Stomach (tissue), 9 donors: ENCODE results near the gene C1orf232. TPM values are rescaled to one million over a fixed set of nuclear protein-coding genes. Genes with fewer than 3 reads are reported as not detected.

Source experiments
- DNase-seq, 2 donors: peaks; one replicate each; pipeline versions ENCODE4 v3.0.0 to v3.0.0-alpha.2; 2013 to 2019
- H3K27ac ChIP-seq, 5 donors: fragments of 200-600 bp in 4 of 5; sonication (generic) in 4 of 5; one replicate each; pipeline ENCODE4 v1.5.1; 2013 to 2019; ENCODE audit warnings: mild to moderate bottlenecking in 1 of 5, moderate library complexity in 1 of 5
- H3K27me3 ChIP-seq, 3 donors: fragments of 200-600 bp; sonication (generic); one replicate each; pipeline ENCODE4 v1.5.1; 2017 to 2019; ENCODE audit warnings: mixed run types in 1 of 3
- H3K36me3 ChIP-seq, 4 donors: fragments of 200-600 bp; sonication (generic); 1 replicate in 3 of 4; 2 replicates in 1 of 4; pipeline ENCODE4 v1.5.1; 2016 to 2019
- H3K4me1 ChIP-seq, 4 donors: fragments of 200-600 bp; sonication (generic); one replicate each; pipeline ENCODE4 v1.5.1; 2016 to 2019
- H3K4me3 ChIP-seq, 4 donors: fragments of 200-600 bp; sonication (generic) in 3 of 4; one replicate each; pipeline ENCODE4 v1.5.1; 2016 to 2019; ENCODE audit warnings: mild to moderate bottlenecking in 1 of 4
- H3K9me3 ChIP-seq, 4 donors: fragments of 200-600 bp; sonication (generic); one replicate each; pipeline ENCODE4 v1.5.1; 2016 to 2019
- CTCF ChIP-seq, 7 experiments: fragments of 450-650 bp in 4 of 7; fragments of 200-600 bp in 3 of 7; sonication (generic) in 3 of 7; IDR thresholded peaks; one replicate each; pipeline ENCODE4 v1.5.1; 2016 to 2019; ENCODE audit warnings: antibody characterized with exemption in 7 of 7, control low read depth in 2 of 7, mild to moderate bottlenecking in 1 of 7
- EP300 ChIP-seq: sonication (generic); formaldehyde crosslinking; IDR thresholded peaks from one replicate; pipeline ENCODE4 v1.6.1; 2017; ENCODE audit warnings: antibody characterized with exemption
- POLR2A ChIP-seq, 4 donors: fragments of 450-650 bp; IDR thresholded peaks; one replicate each; pipeline ENCODE4 v1.6.1; 2016; ENCODE audit warnings: antibody characterized with exemption in 4 of 4, control low read depth in 2 of 4, mild to moderate bottlenecking in 1 of 4, moderate library complexity in 1 of 4
- POLR2AphosphoS5 ChIP-seq, 3 donors: sonication (generic); formaldehyde crosslinking; IDR thresholded peaks; one replicate each; pipeline ENCODE4 v1.6.1; 2016; ENCODE audit warnings: antibody characterized with exemption in 3 of 3
- WGBS, 5 donors: extraction: QIAGEN DNeasy Blood & Tissue Kit in 3 of 5; methylation state at CpG; one replicate each; pipeline versions ENCODE4 v1.1.5 to v1.1.7; 2013 to 2018; 5-methylcytosine and 5-hydroxymethylcytosine counted together
- intact Hi-C: fragments of 100-400 bp; cut with DNase I; formaldehyde crosslinking; loops from one replicate; pipeline ENCODE4 v1.15.1; 2023; ENCODE audit warnings: low total_unique reads
- polyA plus RNA-seq, 3 donors: library from polyadenylated mRNA; stranded (reverse); fragments of 200-250 nt; gene quantifications; one replicate each; pipeline ENCODE4 v1.2.3, GENCODE V29; 2013
- total RNA-seq, 5 donors: library from RNA; depleted of rRNA; stranded (reverse); fragments of >200 nt; gene quantifications; one replicate each; pipeline versions ENCODE4 v1.1.0 to v1.2.3, GENCODE V29; 2014 to 2016
- donor health status: healthy with polysubstance abuse.
- donor health status: Bipolar disorder and iron deficiency.
- donor health status: healthy.

Gene C1orf232
- total and polyA plus RNA-seq, 8 donors = not detected

GRCh38 chr1:26121854-26122773 lies 46.6 kb downstream of the C1orf232 start:
- no peaks in the 10 kb centered on the region for H3K27me3 ChIP-seq
- 33 to 52% (median 36%) methylated on average over 8 of the region's 8 CpGs for WGBS, 5 donors
- no peak for DNase-seq
- no peak overlapping the region for H3K4me3 ChIP-seq
- H3K9me3 ChIP-seq = no peaks in the 10 kb centered on the region
- TF ChIP-seq CTCF (IDR thresholded peaks at IDR 0.05) (no peak), POLR2A (IDR thresholded peaks at IDR 0.05) (no peak), POLR2AphosphoS5 (IDR thresholded peaks at IDR 0.05) (peak in 1 of 3 donors; percentile 11), EP300 (no peak)
- peak overlapping the region; percentile 32 to 91 (median 42) for H3K27ac ChIP-seq
- peaks cover 11 to 88% (median 52%) of the 10 kb centered on the region in 4 donors for H3K4me1 ChIP-seq
- intact Hi-C loops = no loop called here
- peaks cover 0 to 50% (median 31%) of the 10 kb centered on the region in 4 donors for H3K36me3 ChIP-seq

GRCh38 chr1:26119892-26120608 lies 48.7 kb downstream of the C1orf232 start:
- Histone ChIP-seq H3K4me1 (peaks cover 11 to 85% (median 47%) of the 10 kb centered on the region in 4 donors), H3K9me3 (no peaks in the 10 kb centered on the region), H3K36me3 (peaks cover 3 to 69% (median 46%) of the 10 kb centered on the region in 4 donors), H3K27me3 (no peaks in the 10 kb centered on the region), H3K4me3 (no peak overlapping the region), H3K27ac (peak overlapping the region in 2 of 5 donors; percentile 1 to 40)
- no peak for DNase-seq
- WGBS, 5 donors = 68 to 80% (median 75%) methylated on average over 9 of the region's 9 CpGs
- TF ChIP-seq POLR2A (IDR thresholded peaks at IDR 0.05) (no peak), POLR2AphosphoS5 (IDR thresholded peaks at IDR 0.05) (no peak), EP300 (no peak), CTCF (IDR thresholded peaks at IDR 0.05) (no peak)
- intact Hi-C loops = no loop called here

GRCh38 chr1:26114165-26114927 lies 54.4 kb downstream of the C1orf232 start:
- WGBS, 5 donors = 31 to 73% (median 53%) methylated on average over 12 of the region's 12 CpGs
- H3K4me1 ChIP-seq = peaks cover 22 to 68% (median 55%) of the 10 kb centered on the region in 4 donors
- intact Hi-C loops = no loop called here

More at GRCh38 chr1:26114165-26114927, 54.4 kb downstream of the C1orf232 start:
- no peak for TF ChIP-seq POLR2A (IDR thresholded peaks at IDR 0.05)
- TF ChIP-seq CTCF (IDR thresholded peaks at IDR 0.05) = no peak
- no peak for TF ChIP-seq EP300
- TF ChIP-seq POLR2AphosphoS5 (IDR thresholded peaks at IDR 0.05) = peak in 2 of 3 donors; percentile 67 to 69
- Histone ChIP-seq H3K36me3 (peaks cover 3 to 47% (median 41%) of the 10 kb centered on the region in 4 donors), H3K9me3 (no peaks in the 10 kb centered on the region), H3K27me3 (no peaks in the 10 kb centered on the region), H3K4me3 (no peak overlapping the region), H3K27ac (peak overlapping the region; percentile 80 to 98 (median 97))
- peak in 1 of 2 donors; percentile 70 for DNase-seq

Other genes starting within 250 kb of the C1orf232 start
- 10 to 100 TPM in 3 of 5 donors, 1 to 10 TPM in 1, under 1 TPM in 1; 0.58 to 25.5 (median 14.9) TPM for gene PAFAH2, start 170.9 kb downstream of the C1orf232 start, total RNA-seq
- gene PAFAH2, start 170.9 kb downstream of the C1orf232 start, polyA plus RNA-seq = 10 to 100 TPM in 2 of 3 donors, 1 to 10 TPM in 1; 6.5 to 13.3 (median 12.8) TPM
- gene EXTL1, start 147.2 kb downstream of the C1orf232 start, total RNA-seq = 10 to 100 TPM in 1 of 5 donors, under 1 TPM in 1, not detected in 3; 0.18 to 26.3 TPM
- gene EXTL1, start 147.2 kb downstream of the C1orf232 start, polyA plus RNA-seq = under 1 TPM in 2 of 3 donors, not detected in 1; 0.18 to 0.44 TPM
- 1 to 10 TPM in 1 of 5 donors, not detected in 4; 2.0 TPM for gene SLC30A2, start 122.8 kb downstream of the C1orf232 start, total RNA-seq
- gene SLC30A2, start 122.8 kb downstream of the C1orf232 start, polyA plus RNA-seq = under 1 TPM in 2 of 3 donors, not detected in 1; 0.30 to 0.46 TPM
- gene TRIM63, start 101.3 kb downstream of the C1orf232 start, total RNA-seq = under 1 TPM in 1 of 5 donors, not detected in 4; 0.37 TPM
- gene TRIM63, start 101.3 kb downstream of the C1orf232 start, polyA plus RNA-seq = 1 to 10 TPM in 1 of 3 donors, under 1 TPM in 2; 0.40 to 6.0 (median 0.44) TPM
- gene PDIK1L, start 57.1 kb downstream of the C1orf232 start, total RNA-seq = 10 to 100 TPM in 3 of 5 donors, 1 to 10 TPM in 2; 1.8 to 33.8 (median 11.0) TPM
- 1 to 10 TPM; 2.6 to 4.1 (median 2.9) TPM for gene PDIK1L, start 57.1 kb downstream of the C1orf232 start, polyA plus RNA-seq
- gene FAM110D, start 9.9 kb downstream of the C1orf232 start, total RNA-seq = 10 to 100 TPM in 1 of 5 donors, 1 to 10 TPM in 1, not detected in 3; 1.3 to 15.6 TPM
- gene FAM110D, start 9.9 kb downstream of the C1orf232 start, polyA plus RNA-seq = 1 to 10 TPM in 2 of 3 donors, under 1 TPM in 1; 1.00 to 2.7 (median 1.4) TPM
- gene ZNF593, start 945 bp upstream of the C1orf232 start, total RNA-seq = 10 to 100 TPM in 4 of 5 donors, not detected in 1; 10.6 to 74.1 (median 39.3) TPM
- 100 to 1,000 TPM; 101 to 138 (median 133) TPM for gene ZNF593, start 945 bp upstream of the C1orf232 start, polyA plus RNA-seq
- gene ZNF593OS, start 2.9 kb upstream of the C1orf232 start, total RNA-seq = not detected
- gene ZNF593OS, start 2.9 kb upstream of the C1orf232 start, polyA plus RNA-seq = under 1 TPM in 2 of 3 donors, not detected in 1; 0.30 to 0.76 TPM
- 10 to 100 TPM; 13.6 to 70.3 (median 27.7) TPM for gene CNKSR1, start 8.5 kb upstream of the C1orf232 start, total RNA-seq
- 10 to 100 TPM; 10.4 to 23.0 (median 13.3) TPM for gene CNKSR1, start 8.5 kb upstream of the C1orf232 start, polyA plus RNA-seq
- gene CATSPER4, start 21.6 kb upstream of the C1orf232 start, total RNA-seq = not detected
- not detected for gene CATSPER4, start 21.6 kb upstream of the C1orf232 start, polyA plus RNA-seq
- 10 to 100 TPM in 3 of 5 donors, 1 to 10 TPM in 1, under 1 TPM in 1; 0.58 to 21.0 (median 10.3) TPM for gene CEP85, start 65.2 kb upstream of the C1orf232 start, total RNA-seq
- 1 to 10 TPM; 2.1 to 5.3 (median 2.7) TPM for gene CEP85, start 65.2 kb upstream of the C1orf232 start, polyA plus RNA-seq
- 100 to 1,000 TPM in 1 of 5 donors, 10 to 100 TPM in 3, 1 to 10 TPM in 1; 7.2 to 102 (median 29.5) TPM for gene SH3BGRL3, start 111.1 kb upstream of the C1orf232 start, total RNA-seq
- gene SH3BGRL3, start 111.1 kb upstream of the C1orf232 start, polyA plus RNA-seq = 100 to 1,000 TPM; 142 to 267 (median 227) TPM
- gene UBXN11, start 137.7 kb upstream of the C1orf232 start, total RNA-seq = 10 to 100 TPM in 3 of 5 donors, 1 to 10 TPM in 2; 7.3 to 12.9 (median 12.2) TPM
- gene UBXN11, start 137.7 kb upstream of the C1orf232 start, polyA plus RNA-seq = 10 to 100 TPM; 14.4 to 26.3 (median 19.3) TPM
- 10 to 100 TPM in 2 of 5 donors, 1 to 10 TPM in 1, not detected in 2; 5.1 to 15.2 (median 10.7) TPM for gene CD52, start 149.0 kb upstream of the C1orf232 start, total RNA-seq
- gene CD52, start 149.0 kb upstream of the C1orf232 start, polyA plus RNA-seq = 10 to 100 TPM; 27.3 to 68.2 (median 48.7) TPM
- gene CRYBG2, start 185.2 kb upstream of the C1orf232 start, total RNA-seq = 10 to 100 TPM in 1 of 5 donors, 1 to 10 TPM in 3, under 1 TPM in 1; 0.92 to 12.7 (median 2.3) TPM
- gene CRYBG2, start 185.2 kb upstream of the C1orf232 start, polyA plus RNA-seq = 10 to 100 TPM in 1 of 3 donors, 1 to 10 TPM in 1, under 1 TPM in 1; 0.15 to 66.8 (median 4.0) TPM
- gene ZNF683, start 203.8 kb upstream of the C1orf232 start, total RNA-seq = 1 to 10 TPM in 1 of 5 donors, not detected in 4; 3.6 TPM
- 1 to 10 TPM in 1 of 3 donors, under 1 TPM in 2; 0.25 to 1.5 (median 0.28) TPM for gene ZNF683, start 203.8 kb upstream of the C1orf232 start, polyA plus RNA-seq
- not detected for gene LIN28A, start 241.9 kb upstream of the C1orf232 start, total RNA-seq
- gene LIN28A, start 241.9 kb upstream of the C1orf232 start, polyA plus RNA-seq = not detected